Urinary bladder (tissue), 4 donors: Measurements from ENCODE around the gene ARID3C. TPM values are rescaled to one million over a fixed set of nuclear protein-coding genes. Genes with fewer than 3 reads are reported as not detected.

Experiments used
- DNase-seq: peaks from one replicate; pipeline ENCODE4 v3.0.0-alpha.2; 2015; ENCODE audit errors: extremely low spot score
- H3K27ac ChIP-seq: one replicate; pipeline ENCODE4 v1.5.1; 2013; ENCODE audit warnings: low read depth, mild to moderate bottlenecking, moderate library complexity
- H3K36me3 ChIP-seq: one replicate; pipeline ENCODE4 v1.6.1; 2013; ENCODE audit warnings: mild to moderate bottlenecking, moderate library complexity; ENCODE audit not compliant: insufficient read depth
- H3K4me1 ChIP-seq: one replicate; pipeline ENCODE4 v1.6.1; 2013; ENCODE audit warnings: mild to moderate bottlenecking, moderate library complexity; ENCODE audit not compliant: insufficient read depth
- H3K4me3 ChIP-seq: one replicate; pipeline ENCODE4 v1.5.1; 2013; ENCODE audit warnings: low read depth, low read length
- WGBS: extraction: QIAGEN DNeasy Blood & Tissue Kit; methylation state at CpG from one replicate; pipeline ENCODE4 v1.1.7; 2013; 5-methylcytosine and 5-hydroxymethylcytosine counted together
- polyA plus RNA-seq: library from polyadenylated mRNA; stranded (reverse); fragments of 200-250 nt; gene quantifications from one replicate; pipeline ENCODE4 v1.2.3, GENCODE V29; 2013
- total RNA-seq: library from RNA; depleted of rRNA; stranded (reverse); fragments of >200 nt; gene quantifications from one replicate; pipeline ENCODE4 v1.2.3, GENCODE V29; 2014
- donor health status: healthy with polysubstance abuse.
- donor health status: healthy.

ARID3C gene, protein sequence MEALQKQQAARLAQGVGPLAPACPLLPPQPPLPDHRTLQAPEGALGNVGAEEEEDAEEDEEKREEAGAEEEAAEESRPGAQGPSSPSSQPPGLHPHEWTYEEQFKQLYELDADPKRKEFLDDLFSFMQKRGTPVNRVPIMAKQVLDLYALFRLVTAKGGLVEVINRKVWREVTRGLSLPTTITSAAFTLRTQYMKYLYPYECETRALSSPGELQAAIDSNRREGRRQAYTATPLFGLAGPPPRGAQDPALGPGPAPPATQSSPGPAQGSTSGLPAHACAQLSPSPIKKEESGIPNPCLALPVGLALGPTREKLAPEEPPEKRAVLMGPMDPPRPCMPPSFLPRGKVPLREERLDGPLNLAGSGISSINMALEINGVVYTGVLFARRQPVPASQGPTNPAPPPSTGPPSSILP
- not detected for total RNA-seq
- not detected for polyA plus RNA-seq

DNA sequence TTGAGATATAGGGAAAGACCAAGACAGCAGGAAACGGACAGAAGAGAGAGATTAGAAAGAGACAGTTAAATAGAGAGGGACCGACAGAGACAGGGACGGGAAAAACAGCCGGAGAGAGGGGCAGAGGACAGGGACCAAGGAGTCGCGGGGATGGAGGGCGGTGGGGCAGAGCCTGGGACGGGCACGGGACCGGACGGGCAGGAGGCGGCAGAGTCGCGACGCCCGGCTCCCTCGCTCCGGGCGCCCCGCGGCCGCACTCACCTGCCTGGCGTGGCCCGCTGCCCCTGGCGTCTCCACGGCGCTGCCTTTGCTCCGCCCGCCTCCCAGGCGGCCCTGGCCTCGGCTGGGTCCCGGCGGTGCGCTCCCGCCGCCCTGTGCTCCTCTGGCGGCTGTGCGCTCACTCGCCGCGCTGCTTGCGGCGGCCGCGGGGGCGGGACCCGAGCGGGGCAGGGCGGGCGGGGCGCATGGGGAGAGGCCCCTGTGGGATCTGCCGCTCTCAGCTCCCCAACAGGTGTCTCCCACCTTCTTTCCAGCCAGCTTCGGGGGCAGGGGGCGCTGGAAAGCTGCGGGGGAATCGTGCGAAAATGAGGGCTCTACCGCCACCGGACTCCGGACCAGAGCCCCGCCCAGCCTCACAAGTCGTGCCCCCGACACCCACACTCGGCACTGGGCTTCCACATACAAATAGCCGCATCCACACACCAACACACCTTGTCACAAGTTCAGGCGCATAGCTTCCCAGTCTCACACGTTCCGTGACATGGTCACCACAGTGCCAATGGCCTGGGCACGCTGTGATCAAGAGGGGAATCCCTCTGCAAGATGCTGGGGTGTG is at the start of gene ARID3C:
ARID3C (minus strand) TSS at position 411 of the 835 bp plus-strand sequence. CDS start 1,052 bp downstream, outside the sequence.
- no peaks in the 10 kb centered on the region for H3K36me3 ChIP-seq
- H3K4me1 ChIP-seq = no peaks in the 10 kb centered on the region
- no peak within 1 kb of the TSS for H3K27ac ChIP-seq
- DNase-seq = no peak
- peak within 1 kb of the TSS; percentile 40 for H3K4me3 ChIP-seq
- 1% methylated on average over 69 of the region's 69 CpGs for WGBS

DNA sequence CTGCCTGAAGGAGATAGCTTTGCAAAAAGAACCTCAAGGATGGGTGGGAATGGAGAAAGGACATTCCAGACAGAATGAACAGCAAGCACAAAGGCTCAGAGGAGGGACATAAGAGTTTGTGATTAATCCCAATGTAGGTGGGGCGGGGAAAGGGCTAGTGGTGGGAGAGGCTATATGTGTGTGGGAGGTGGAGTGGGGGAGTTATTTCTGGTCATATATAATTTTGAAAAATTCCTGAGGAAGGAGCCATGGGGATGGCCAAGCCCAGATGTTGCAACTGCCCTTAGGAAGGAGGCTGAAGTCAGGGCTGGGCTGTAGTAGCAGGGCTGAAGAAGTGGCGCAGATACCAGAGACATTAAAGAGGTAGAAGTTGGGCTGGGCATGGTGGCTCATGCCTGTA is 47.0 kb upstream of the ARID3C start:
- no peaks in the 10 kb centered on the region for H3K36me3 ChIP-seq
- H3K27ac ChIP-seq = no peak overlapping the region
- WGBS = 100% methylated on average over 2 of the region's 2 CpGs
- no peak overlapping the region for H3K4me3 ChIP-seq
- DNase-seq = no peak
- H3K4me1 ChIP-seq = no peaks in the 10 kb centered on the region

DNA sequence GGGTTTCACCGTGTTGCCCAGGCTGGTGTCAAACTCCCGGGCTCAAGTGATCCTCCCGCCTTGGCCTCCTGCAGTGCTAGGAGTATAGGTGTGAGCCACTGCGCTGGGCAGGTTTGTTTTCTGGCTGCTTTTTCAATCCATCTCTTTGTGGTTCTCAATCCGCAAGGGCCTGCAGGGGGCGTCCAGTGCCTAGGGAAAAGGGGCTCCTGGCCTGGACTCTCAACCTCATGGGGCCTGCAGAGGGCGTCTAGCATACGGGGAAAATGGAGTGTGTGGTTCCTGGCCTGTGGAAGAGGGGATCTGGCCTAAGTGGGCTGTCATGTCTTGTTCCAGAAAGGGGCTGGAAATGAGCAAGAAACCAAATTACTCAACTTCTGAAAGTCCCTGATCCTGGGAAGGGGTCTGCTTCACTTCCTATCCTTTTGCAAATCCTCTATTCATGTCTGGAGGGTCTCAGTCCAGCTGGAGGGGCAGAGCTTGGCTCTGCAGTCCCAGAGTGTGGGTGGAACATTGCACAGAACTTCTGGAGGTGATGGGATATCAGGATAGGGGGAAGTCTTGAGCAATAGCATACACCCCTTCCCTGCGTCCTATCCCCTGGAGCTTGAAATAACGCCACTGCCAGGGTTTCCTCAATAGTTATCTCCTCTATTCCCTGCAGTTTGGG is 46.3 kb upstream of the ARID3C start:
- no peak for DNase-seq
- WGBS = 39% methylated on average over 10 of the region's 10 CpGs
- Histone ChIP-seq H3K36me3 (no peaks in the 10 kb centered on the region), H3K27ac (no peak overlapping the region), H3K4me1 (no peaks in the 10 kb centered on the region), H3K4me3 (no peak overlapping the region)

DNA sequence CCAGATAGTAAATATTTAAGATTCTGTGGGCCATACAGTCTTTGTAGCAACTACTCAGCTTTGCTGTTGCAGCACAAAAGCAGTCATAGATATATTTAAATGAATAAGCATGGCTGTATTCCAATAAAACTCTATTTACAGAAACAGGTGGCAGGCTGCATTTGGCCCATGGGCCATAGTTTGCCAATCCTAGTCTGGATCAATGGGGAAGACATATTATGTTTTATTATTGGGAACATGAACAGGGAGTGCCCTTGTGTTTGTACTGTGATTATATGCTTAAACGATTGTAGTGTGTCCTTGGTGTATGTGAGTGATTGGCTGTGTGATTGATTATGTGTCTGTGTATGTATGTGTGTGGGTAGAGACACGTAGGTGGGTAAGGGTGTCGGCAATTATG is 45.6 kb upstream of the ARID3C start:
- H3K4me3 ChIP-seq = no peak overlapping the region
- H3K36me3 ChIP-seq = no peaks in the 10 kb centered on the region
- H3K27ac ChIP-seq = no peak overlapping the region
- no peaks in the 10 kb centered on the region for H3K4me1 ChIP-seq
- DNase-seq = no peak
- WGBS = 87% methylated on average over 3 of the region's 3 CpGs

DNA sequence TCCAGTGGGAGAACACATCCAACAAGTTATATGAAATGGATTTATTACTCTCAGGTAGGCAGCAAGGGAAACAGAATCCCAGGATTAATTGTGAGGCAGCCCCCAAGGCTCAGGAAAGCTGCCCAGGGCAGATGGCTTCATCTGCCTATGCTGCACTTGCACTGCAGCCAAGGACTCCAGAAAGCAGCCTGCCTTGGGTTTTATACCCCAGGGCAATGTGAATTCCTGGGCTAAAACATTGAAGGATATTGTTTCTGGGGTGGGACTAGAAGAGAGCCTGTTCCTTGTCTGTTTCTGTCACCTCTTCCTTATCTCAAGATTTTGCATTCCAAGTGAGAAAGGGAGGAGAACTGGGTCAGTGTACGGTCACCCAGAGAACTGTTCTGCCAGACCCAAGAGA is 42.4 kb upstream of the ARID3C start:
- H3K27ac ChIP-seq = no peak overlapping the region
- no peak for DNase-seq
- no peaks in the 10 kb centered on the region for H3K4me1 ChIP-seq
- H3K36me3 ChIP-seq = no peaks in the 10 kb centered on the region
- 35% methylated on average over 1 of the region's 1 CpG for WGBS
- H3K4me3 ChIP-seq = no peak overlapping the region

DNA sequence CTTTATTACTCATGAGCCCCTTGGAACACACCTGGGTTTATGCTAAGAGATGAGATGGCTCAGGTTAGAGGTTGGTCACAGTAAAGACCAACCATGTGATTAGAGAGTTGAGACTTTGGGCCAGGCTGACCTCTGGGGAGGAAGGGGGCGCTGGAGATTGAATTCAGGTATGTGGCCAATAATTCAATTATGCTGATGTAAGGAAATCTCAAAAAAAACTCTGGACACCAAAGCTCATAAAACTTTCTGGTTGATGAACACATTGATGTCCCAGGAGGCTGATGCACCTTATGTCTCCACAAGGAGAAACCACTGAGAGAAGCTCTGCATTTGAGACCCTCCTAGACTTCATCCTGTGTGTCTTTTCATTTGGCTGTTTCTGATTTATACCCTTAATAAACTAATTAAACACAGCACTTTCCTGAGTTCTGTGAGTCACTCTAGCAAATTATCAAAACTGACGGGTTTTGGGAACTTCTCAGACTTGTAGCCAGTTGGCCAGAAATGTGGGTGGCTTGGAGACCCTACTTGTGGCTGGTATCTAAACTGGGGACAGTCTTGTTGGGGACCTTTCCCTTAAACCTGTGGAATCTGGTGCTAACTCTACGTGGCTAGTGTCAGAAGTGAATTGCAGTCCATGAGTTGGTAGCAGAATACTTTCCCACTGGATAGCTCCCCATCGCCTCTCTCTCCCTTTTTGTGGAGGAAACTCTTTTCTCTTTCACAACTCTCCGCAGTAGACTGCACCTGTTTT is 41.1 kb upstream of the ARID3C start:
- Histone ChIP-seq H3K4me3 (no peak overlapping the region), H3K4me1 (no peaks in the 10 kb centered on the region), H3K27ac (no peak overlapping the region), H3K36me3 (no peaks in the 10 kb centered on the region)
- 93% methylated on average over 5 of the region's 5 CpGs for WGBS
- DNase-seq = no peak

DNA sequence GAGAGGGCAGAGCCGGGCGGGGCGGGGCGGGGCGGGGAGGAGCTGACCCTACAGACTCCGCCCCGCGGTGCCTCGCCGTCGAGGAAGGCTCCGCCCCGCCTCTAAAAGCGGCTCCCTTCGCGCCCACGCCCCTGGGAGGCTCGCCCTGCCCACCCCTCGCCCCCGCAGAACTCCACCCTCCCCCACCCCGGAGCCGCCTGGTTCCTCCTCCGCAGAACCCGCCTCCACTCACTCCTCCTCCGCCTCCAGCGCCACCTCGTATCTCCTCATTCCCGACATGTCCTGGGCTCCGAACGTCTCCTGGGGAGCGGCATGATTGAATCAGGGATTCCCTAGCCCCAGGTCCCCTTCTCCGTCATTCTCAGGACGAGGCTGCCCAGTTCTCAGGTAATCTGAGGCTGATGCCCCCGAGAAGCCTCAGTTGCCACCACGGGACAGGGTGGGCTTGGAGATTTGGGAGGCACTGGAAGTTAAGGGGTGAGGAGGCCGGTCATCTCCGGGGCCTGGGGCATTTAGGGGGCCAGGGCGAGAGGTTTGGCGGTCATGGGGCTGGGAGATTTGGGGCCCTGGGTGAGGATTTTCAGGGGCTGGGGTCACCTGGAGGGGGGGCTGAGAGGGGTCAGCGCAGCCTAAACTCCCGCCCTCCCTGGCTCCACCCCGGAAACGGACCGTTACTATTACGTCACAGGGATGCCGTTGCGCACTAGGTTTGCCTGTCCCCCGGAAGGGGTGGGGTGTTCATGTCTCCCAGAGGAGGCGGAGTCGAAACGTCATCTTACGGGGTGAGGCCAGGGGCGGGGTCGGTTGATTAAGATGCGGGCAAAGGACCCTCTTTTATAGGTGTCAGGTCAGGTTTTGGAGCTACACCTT is 36.8 kb upstream of the ARID3C start:
- DNase-seq = peak; percentile 95
- Histone ChIP-seq H3K36me3 (no peaks in the 10 kb centered on the region), H3K4me1 (no peaks in the 10 kb centered on the region), H3K27ac (peak overlapping the region; percentile 87), H3K4me3 (peak overlapping the region; percentile 38)
- 1% methylated on average over 55 of the region's 55 CpGs for whole genome bisulfite sequencing

DNA sequence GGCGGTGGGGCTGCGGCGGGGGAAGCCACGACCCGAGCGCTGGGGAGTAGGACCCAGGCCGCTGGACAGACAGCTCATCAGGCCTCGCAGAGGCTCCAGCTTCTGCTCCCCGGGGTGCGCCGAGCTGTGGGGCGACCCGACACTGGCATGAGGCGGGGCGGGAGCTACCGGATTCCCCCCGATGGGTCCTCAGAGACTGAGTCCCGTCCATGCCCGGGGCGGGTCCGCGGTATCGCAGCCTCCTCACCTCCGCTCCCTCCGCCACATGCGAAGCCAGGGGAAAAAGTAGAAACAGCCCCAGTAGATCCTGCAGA is 36.2 kb upstream of the ARID3C start:
- peak overlapping the region; percentile 38 for H3K4me3 ChIP-seq
- no peak for DNase-seq
- 2% methylated on average over 26 of the region's 26 CpGs for WGBS
- H3K36me3 ChIP-seq = no peaks in the 10 kb centered on the region
- H3K4me1 ChIP-seq = no peaks in the 10 kb centered on the region
- H3K27ac ChIP-seq = peak overlapping the region; percentile 65

DNA sequence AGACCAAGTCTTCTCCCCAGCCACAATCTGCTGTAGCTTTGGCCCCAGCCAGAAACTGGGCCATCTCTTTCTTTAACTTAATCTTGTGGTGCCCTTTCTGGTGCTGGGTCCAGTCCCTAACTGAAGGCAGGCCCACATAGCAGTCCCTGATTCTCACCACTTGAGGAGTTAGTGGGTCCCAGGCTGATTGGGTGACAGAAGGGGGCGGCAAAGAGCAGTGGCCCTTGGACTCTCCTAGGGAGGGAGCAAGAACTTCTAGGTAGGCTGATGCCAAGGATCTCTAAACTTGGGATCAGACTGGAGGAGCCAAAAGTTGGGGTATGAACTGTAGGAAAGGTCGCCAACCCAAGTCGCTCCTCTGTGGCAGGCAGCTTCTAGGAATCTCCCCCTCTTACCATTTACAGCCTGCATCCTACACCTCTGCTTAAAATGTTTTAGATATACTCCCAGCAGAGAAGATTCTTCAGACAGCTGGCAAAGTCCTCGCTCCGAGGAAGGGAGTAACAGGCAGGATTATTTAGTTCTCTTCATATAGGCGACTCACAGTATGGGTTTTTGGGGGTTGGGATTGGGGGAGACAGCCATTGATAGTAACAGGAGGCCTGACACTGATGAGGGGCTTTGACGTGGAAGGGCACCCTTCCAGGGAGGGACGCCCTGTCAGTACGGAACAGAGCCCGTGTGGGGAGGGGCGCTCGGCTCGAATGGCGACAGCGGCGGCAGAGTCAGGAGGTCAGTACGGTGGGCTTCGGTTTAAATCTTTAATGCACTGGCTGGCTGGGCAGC is 35.6 kb upstream of the ARID3C start:
- peak overlapping the region; percentile 65 for H3K27ac ChIP-seq
- 13% methylated on average over 18 of the region's 18 CpGs for WGBS
- DNase-seq = no peak

DNA sequence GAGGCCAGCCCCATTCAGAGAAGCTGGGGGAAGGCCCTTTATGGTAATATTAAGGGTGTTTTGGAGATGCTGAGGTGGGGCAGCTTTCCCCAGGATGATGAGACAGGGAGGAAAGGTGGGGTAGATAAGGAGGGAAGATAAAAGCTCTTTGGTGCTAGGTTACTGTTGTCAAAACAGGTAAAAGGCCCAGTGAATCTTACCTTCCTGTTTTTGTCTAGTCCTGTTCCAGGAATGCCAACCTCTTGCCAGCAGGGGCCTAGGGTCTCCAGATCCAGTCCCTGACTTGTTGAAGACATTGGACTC is 34.4 kb upstream of the ARID3C start:
- no peak for DNase-seq
- Histone ChIP-seq H3K36me3 (no peaks in the 10 kb centered on the region), H3K4me1 (no peaks in the 10 kb centered on the region), H3K27ac (no peak overlapping the region), H3K4me3 (no peak overlapping the region)

More for the DNA sequence above, 35.6 kb upstream of the ARID3C start:
- Histone ChIP-seq H3K4me3 (peak overlapping the region; percentile 38), H3K4me1 (no peaks in the 10 kb centered on the region), H3K36me3 (no peaks in the 10 kb centered on the region)

DNA sequence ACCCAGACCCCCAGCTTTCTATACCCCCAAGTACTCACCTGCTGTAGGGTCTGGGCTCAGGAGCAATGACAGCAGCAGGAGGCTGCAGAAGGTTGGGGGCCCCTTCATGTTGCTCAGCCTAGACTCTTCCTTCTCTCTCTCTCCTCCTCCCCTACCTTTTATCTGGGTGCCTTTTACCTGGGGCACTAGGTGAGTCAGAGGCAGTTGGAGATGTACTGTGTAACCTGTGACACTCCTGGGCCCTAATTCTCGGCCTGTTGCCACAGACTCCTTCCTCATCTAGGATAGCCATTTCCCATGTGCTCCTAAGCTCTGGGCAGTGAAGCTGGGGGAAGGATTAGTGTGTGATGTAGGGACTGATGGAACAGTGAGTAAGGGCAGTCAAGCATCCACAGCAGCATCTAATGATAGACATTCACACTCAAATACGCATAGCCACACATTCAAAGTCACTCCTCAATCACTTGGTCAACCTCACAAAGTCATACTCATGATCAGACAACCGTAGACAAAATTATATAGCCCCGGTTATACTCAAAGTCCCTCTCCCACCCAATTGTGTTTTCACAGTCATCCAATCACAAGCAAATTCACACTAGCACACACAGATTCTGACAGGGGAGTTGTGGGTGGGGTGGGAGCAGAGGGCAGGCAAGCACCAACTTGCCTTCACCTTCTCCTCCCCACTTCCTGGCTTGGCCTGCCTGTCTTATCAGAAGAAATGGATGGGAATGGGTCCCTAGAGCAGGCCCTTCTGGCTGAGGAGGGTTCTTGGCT is 33.8 kb upstream of the ARID3C start, which contains the start of gene CCL27:
CCL27 (minus strand) TSS at position 132 of the 777 bp plus-strand sequence; CDS start at position 108, 24 bp downstream.
- no peak for DNase-seq
- H3K27ac ChIP-seq = no peak within 1 kb of the TSS
- 84% methylated on average over 4 of the region's 4 CpGs for WGBS
- no peaks in the 10 kb centered on the region for H3K4me1 ChIP-seq
- H3K36me3 ChIP-seq = no peaks in the 10 kb centered on the region
- H3K4me3 ChIP-seq = no peak within 1 kb of the TSS
